Measurements from ENCODE around the gene RRBP1. TPM values are rescaled to one million over a fixed set of nuclear protein-coding genes. Genes with fewer than 3 reads are reported as not detected.

RRBP1 gene, protein sequence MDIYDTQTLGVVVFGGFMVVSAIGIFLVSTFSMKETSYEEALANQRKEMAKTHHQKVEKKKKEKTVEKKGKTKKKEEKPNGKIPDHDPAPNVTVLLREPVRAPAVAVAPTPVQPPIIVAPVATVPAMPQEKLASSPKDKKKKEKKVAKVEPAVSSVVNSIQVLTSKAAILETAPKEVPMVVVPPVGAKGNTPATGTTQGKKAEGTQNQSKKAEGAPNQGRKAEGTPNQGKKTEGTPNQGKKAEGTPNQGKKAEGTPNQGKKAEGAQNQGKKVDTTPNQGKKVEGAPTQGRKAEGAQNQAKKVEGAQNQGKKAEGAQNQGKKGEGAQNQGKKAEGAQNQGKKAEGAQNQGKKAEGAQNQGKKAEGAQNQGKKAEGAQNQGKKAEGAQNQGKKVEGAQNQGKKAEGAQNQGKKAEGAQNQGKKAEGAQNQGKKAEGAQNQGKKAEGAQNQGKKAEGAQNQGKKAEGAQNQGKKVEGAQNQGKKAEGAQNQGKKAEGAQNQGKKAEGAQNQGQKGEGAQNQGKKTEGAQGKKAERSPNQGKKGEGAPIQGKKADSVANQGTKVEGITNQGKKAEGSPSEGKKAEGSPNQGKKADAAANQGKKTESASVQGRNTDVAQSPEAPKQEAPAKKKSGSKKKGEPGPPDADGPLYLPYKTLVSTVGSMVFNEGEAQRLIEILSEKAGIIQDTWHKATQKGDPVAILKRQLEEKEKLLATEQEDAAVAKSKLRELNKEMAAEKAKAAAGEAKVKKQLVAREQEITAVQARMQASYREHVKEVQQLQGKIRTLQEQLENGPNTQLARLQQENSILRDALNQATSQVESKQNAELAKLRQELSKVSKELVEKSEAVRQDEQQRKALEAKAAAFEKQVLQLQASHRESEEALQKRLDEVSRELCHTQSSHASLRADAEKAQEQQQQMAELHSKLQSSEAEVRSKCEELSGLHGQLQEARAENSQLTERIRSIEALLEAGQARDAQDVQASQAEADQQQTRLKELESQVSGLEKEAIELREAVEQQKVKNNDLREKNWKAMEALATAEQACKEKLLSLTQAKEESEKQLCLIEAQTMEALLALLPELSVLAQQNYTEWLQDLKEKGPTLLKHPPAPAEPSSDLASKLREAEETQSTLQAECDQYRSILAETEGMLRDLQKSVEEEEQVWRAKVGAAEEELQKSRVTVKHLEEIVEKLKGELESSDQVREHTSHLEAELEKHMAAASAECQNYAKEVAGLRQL (N-terminal part only)
- total RNA-seq = 222 and 242 TPM in 2 replicates
- long read RNA-seq, full-length matches to known transcripts = 19 of 74 reads
- long read RNA-seq, partial matches to known transcripts = 42 of 74 reads
- long read RNA-seq, other reads (novel, unspliced or antisense) = 13 of 74 reads

- Mint-ChIP-seq H3K4me3 (ENCODE audit: low read depth) (peak within 1 kb of the TSS; percentile 80), H3K4me1 (ENCODE audit: low read depth) (peaks cover 49% of the 10 kb centered on the region), H3K36me3 (ENCODE audit: insufficient read depth) (peaks cover 7% of the 10 kb centered on the region), H3K27ac (peak within 1 kb of the TSS; percentile 79), H3K27me3 (peaks cover 10% of the 10 kb centered on the region), H3K9me3 (ENCODE audit: low read depth) (peaks cover 11% of the 10 kb centered on the region)
- peak; percentile 98 for DNase-seq (ENCODE audit: low spot score, unreplicated experiment)
- TF ChIP-seq CTCF (IDR thresholded peaks at IDR 0.05; ENCODE audit: unreplicated experiment) = peak; percentile 73
Measured at GRCh38 chr20:17682103-17682888, at the start of gene RRBP1. RRBP1 (minus strand) TSS chr20:17682242; CDS start chr20:17660507, 21,735 bp downstream.

- Mint-ChIP-seq H3K4me1 (ENCODE audit: low read depth) (peaks cover 16% of the 10 kb centered on the region), H3K9me3 (ENCODE audit: low read depth) (peaks cover 2% of the 10 kb centered on the region), H3K36me3 (ENCODE audit: insufficient read depth) (peaks cover under 1% of the 10 kb centered on the region), H3K27ac (no peak overlapping the region), H3K27me3 (peaks cover 23% of the 10 kb centered on the region), H3K4me3 (ENCODE audit: low read depth) (no peak overlapping the region)
- DNase-seq (ENCODE audit: low spot score, unreplicated experiment) = no peak
- no peak for TF ChIP-seq CTCF (IDR thresholded peaks at IDR 0.05; ENCODE audit: unreplicated experiment)
Measured at GRCh38 chr20:17731233-17731632, 49.2 kb upstream of the RRBP1 start.

DNA sequence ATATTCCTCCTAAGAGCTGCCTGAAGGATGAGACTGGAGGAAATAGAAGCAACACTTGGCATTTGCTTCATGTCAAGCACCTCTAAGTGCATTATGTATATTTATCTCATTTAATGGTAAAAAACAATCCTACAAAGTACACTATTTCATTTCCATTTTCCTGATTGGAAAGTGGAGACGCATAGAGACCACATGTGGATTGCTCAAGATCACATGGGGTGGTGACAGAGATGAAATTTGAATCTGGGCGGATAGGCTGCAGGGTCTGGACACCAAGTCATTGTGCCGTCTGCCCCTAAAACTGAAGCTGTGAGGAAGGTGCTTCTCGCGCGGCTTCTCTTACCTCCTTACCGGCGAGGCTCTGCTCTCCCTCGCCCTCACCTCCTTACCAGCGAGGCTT, 48.0 kb upstream of the RRBP1 start:
- no peak overlapping the region for H3K4me3 Mint-ChIP-seq (ENCODE audit: low read depth)

DNA sequence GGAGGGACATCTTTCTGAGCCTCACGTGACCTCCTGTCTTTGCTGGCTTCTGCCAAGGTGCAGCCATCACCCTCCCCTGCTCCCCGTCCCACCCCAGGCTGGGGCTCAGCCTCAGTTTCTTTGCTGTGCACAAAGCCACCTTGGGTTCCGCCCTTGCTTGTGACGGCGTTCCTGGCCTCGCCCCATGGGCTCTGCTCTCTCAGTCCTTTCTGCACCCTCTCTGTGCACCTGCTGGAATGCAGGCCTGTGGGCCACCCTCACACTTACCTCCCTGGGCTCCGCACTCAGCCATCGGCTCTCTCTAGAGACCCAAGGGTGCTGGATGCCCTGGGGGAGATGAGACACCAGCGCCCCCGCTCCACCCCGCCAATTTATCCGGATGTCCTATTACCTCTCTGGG, 46.0 kb upstream of the RRBP1 start:
- H3K27me3 Mint-ChIP-seq = peaks cover 32% of the 10 kb centered on the region
- no peaks in the 10 kb centered on the region for H3K36me3 Mint-ChIP-seq (ENCODE audit: insufficient read depth)
- H3K27ac Mint-ChIP-seq = no peak overlapping the region
- no peak for DNase-seq (ENCODE audit: low spot score, unreplicated experiment)
- H3K4me1 Mint-ChIP-seq (ENCODE audit: low read depth) = peaks cover 4% of the 10 kb centered on the region
- H3K9me3 Mint-ChIP-seq (ENCODE audit: low read depth) = no peaks in the 10 kb centered on the region
- no peak overlapping the region for H3K4me3 Mint-ChIP-seq (ENCODE audit: low read depth)
- no peak for TF ChIP-seq CTCF (IDR thresholded peaks at IDR 0.05; ENCODE audit: unreplicated experiment)

More for the DNA sequence above, 48.0 kb upstream of the RRBP1 start:
- H3K4me1 Mint-ChIP-seq (ENCODE audit: low read depth) = peaks cover 12% of the 10 kb centered on the region
- H3K27ac Mint-ChIP-seq = no peak overlapping the region
- H3K27me3 Mint-ChIP-seq = peaks cover 24% of the 10 kb centered on the region
- TF ChIP-seq CTCF (IDR thresholded peaks at IDR 0.05; ENCODE audit: unreplicated experiment) = no peak
- H3K9me3 Mint-ChIP-seq (ENCODE audit: low read depth) = no peaks in the 10 kb centered on the region
- no peaks in the 10 kb centered on the region for H3K36me3 Mint-ChIP-seq (ENCODE audit: insufficient read depth)
- DNase-seq (ENCODE audit: low spot score, unreplicated experiment) = no peak
